Epithelial cell of proximal tubule (primary cell): ENCODE measurements around the gene HOXD9. TPM values are rescaled to one million over a fixed set of nuclear protein-coding genes. Genes with fewer than 3 reads are reported as not detected.

Experiments
- DNase-seq: peaks from one replicate; pipeline ENCODE4 v3.0.0-alpha.2; 2011; ENCODE audit warnings: low read depth
- H3K4me3 ChIP-seq: 2 replicates; pipeline ENCODE4 v1.5.1; 2011; ENCODE audit warnings: low read depth, mild to moderate bottlenecking, low read length
- total RNA-seq: library from RNA; depleted of rRNA; stranded (reverse); fragments of >200 nt; gene quantifications from 2 replicates; pipeline ENCODE4 v1.2.3, GENCODE V29; 2015
- TF ChIP-seq, protein P1 (sequence below): conservative IDR thresholded peaks from 2 replicates; pipeline ENCODE4 v1.5.1; 2012; ENCODE audit warnings: low read depth, mild to moderate bottlenecking, low read length

HOXD9 gene
- total RNA-seq, 1 donor from 2014 or later = 11.5 TPM

DNA sequence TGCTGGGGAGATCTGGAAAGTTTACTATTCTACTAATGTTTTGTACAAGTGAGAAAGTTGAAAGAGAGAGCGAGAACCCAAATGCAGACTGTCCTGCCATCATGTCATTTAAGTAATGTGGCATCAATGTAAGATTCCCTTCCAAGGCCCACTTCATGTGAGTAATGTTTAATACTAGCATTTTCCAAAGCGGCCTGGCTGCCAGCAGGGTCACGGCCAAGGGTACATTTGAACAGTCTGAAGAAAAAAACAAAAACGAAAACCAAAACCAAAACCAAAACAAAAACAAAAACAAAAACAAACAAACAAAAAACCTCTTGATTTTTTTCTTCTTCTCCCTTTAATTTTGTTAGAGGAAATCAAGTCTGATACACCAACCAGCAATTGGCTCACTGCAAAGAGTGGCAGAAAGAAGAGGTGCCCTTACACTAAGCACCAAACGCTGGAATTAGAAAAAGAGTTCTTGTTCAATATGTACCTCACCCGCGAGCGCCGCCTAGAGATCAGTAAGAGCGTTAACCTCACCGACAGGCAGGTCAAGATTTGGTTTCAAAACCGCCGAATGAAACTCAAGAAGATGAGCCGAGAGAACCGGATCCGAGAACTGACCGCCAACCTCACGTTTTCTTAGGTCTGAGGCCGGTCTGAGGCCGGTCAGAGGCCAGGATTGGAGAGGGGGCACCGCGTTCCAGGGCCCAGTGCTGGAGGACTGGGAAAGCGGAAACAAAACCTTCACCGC lies 3.7 kb upstream of the HOXD9 start:
- TF ChIP-seq, protein P1, sequence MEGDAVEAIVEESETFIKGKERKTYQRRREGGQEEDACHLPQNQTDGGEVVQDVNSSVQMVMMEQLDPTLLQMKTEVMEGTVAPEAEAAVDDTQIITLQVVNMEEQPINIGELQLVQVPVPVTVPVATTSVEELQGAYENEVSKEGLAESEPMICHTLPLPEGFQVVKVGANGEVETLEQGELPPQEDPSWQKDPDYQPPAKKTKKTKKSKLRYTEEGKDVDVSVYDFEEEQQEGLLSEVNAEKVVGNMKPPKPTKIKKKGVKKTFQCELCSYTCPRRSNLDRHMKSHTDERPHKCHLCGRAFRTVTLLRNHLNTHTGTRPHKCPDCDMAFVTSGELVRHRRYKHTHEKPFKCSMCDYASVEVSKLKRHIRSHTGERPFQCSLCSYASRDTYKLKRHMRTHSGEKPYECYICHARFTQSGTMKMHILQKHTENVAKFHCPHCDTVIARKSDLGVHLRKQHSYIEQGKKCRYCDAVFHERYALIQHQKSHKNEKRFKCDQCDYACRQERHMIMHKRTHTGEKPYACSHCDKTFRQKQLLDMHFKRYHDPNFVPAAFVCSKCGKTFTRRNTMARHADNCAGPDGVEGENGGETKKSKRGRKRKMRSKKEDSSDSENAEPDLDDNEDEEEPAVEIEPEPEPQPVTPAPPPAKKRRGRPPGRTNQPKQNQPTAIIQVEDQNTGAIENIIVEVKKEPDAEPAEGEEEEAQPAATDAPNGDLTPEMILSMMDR = peak; percentile 77
- peak overlapping the region; percentile 49 for H3K4me3 ChIP-seq
- DNase-seq = no peak

GRCh38 chr2:176120364-176121189 lies 1.9 kb upstream of the HOXD9 start:
- peak overlapping the region; percentile 73 for H3K4me3 ChIP-seq
- DNase-seq = no peak
- TF ChIP-seq, protein P1 = no peak

- no peak for DNase-seq
- TF ChIP-seq, protein P1 = no peak
- peak overlapping the region; percentile 73 for H3K4me3 ChIP-seq
These were observed 1.1 kb upstream of the HOXD9 start for GRCh38 chr2:176121190-176122051.

GRCh38 chr2:176122052-176122682 lies 352 bp upstream of the HOXD9 start:
- peak overlapping the region; percentile 73 for H3K4me3 ChIP-seq
- DNase-seq = no peak
- TF ChIP-seq, protein P1 = no peak

- TF ChIP-seq, protein P1 = no peak
- no peak for DNase-seq
- peak overlapping the region; percentile 73 for H3K4me3 ChIP-seq
These were observed 1.0 kb downstream of the HOXD9 start for GRCh38 chr2:176123411-176124109.
